GM12864 (cell line): ENCODE measurements around the gene DMRTB1.

Experiments used
- DNase-seq: peaks from one replicate; pipeline ENCODE4 v3.0.0-alpha.2; 2011; ENCODE audit warnings: low read depth
- H3K4me3 ChIP-seq: 2 replicates; pipeline ENCODE4 v1.5.1; 2011; ENCODE audit warnings: mild to moderate bottlenecking, low read depth, low read length, control low read depth
- TF ChIP-seq, protein P1 (sequence below): IDR thresholded peaks from 2 replicates; pipeline ENCODE4 v1.5.1; 2011; ENCODE audit warnings: low read depth, mild to moderate bottlenecking, moderate library complexity, low read length, control low read depth, inconsistent platforms; ENCODE audit errors: missing control alignments

The DMRTB1 gene

DNA sequence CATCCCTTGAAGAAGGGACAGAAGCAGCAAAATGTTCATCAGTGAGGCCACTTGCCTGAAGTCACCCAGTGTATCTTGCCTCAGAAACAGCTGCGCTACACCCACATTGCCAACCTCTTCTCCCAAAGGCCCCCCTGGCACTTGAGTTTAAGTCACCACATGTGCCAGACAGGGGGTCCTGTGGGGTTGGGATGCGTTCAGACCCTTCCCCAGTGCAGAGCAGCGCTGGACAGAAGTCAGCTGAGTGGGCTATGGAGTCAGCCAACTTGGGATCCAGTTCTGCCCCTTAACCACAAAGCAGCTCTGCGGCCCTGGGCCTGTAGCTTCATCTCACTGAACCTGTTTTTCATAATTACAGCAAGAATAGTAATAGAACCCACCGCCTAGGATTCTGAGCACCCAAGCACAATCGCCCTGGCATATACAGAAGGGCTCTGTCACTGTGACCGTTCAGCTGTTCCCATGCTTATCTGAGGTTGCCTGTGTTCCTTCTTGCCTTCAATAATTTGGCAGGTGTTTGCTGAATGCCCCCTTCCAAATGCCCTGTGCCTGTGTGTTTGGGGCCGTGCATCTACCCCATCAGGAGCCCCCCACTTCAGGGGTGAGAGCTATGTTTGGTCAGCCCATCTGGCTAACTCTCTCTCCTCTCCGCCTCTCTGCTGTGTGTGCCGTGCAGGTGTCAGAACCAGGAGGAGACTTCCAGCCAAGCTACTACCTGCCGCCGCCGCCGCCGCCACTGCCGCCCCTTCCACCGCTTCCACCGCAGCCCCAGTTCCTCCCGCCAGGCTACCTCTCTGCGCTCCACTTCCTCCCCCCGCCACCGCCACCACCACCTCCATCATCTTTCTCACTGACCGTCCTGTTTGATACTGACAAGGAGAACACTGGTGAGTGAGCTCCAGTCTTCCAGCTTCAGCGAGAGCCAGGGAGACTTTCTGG is 5.0 kb downstream of the DMRTB1 start:
- TF ChIP-seq, protein P1, sequence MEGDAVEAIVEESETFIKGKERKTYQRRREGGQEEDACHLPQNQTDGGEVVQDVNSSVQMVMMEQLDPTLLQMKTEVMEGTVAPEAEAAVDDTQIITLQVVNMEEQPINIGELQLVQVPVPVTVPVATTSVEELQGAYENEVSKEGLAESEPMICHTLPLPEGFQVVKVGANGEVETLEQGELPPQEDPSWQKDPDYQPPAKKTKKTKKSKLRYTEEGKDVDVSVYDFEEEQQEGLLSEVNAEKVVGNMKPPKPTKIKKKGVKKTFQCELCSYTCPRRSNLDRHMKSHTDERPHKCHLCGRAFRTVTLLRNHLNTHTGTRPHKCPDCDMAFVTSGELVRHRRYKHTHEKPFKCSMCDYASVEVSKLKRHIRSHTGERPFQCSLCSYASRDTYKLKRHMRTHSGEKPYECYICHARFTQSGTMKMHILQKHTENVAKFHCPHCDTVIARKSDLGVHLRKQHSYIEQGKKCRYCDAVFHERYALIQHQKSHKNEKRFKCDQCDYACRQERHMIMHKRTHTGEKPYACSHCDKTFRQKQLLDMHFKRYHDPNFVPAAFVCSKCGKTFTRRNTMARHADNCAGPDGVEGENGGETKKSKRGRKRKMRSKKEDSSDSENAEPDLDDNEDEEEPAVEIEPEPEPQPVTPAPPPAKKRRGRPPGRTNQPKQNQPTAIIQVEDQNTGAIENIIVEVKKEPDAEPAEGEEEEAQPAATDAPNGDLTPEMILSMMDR, result no peak
- no peak for DNase-seq
- H3K4me3 ChIP-seq, result no peak overlapping the region

DNA sequence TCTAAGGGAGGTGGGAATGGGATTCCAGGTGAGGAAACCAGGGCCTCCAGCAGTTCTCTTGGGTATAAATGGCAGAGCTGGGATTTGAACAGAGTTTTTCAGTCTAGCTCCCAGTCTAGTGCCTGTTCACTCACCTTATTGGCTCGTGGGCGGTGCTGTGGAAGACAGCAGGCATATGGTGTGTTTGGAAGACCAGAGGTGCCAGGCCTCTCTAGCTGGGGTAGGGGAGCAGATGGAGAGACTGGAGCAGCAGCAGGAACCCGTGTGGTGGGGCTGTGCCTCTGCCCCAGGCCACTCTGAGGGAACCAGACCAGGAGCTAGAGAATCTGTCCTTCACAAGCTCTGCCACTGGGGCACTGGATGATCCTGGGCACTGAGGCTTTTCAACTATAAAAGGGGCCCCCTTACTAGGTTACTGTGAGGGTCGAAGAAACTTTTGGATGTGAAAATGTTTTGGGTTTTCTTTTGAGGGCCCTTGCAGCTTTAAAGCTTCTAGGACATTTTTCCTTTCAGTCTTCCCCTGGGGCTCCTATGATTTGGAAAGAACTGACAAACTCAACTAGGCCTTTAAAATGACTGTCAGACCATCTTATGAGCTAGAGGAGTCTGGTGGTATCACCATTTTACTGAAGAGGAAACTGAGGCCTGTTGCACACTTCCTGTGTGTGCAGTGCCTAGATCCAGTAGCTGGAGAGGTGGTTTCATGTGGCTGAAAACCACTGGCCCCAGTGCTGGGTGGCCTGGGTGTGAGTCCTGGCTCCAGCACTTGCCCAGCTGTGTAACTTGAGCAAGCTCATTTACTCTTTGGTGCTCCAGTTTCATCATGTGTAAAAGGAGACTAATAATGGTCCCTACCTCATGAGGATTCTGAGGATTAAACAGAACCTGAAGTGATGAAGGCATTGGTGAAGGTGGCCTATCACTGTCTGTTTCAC is 6.1 kb downstream of the DMRTB1 start:
- DNase-seq, result no peak
- TF ChIP-seq, protein P1, result no peak
- H3K4me3 ChIP-seq, result no peak overlapping the region

DNA sequence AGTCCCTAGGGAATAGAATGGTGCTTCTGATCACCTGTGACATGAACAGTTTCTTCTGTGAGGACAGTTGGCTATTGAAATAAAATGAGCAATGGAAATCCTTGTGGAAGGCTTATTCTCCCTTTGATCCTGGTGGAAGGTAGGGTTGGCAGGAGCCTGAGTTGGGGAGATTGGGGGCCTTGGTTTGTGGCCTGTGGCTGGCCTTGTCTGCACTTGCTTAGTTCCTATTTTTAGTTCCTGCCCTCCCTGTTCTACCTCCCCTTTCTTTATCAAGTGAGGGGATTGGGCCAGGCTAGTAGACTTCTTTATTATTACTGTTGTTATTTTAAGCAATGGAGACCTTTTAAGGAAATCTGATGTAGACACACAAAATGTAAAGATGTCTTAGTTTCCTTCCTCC is 8.2 kb downstream of the DMRTB1 start:
- DNase-seq, result no peak
- TF ChIP-seq, protein P1, result no peak
- no peak overlapping the region for H3K4me3 ChIP-seq

DNA sequence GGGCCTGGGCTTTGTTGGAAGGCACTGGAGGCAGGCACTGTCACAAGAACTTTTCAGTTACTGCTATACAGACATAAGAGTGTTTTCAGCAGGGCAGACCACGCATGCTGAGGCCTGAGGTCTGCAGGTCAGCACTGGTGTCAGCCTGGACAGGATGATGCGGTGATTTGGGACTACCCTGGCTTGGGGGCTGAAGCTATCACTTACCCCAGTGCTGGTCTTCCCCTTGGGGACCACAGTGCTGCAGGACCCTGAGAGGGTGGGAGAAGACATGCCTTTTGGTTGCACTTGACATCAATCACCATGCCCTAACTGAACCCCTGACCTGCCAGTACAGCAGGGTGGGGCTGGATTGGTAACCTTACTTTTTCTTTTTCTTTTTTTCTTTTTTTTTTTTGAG is 9.2 kb downstream of the DMRTB1 start:
- TF ChIP-seq, protein P1, result no peak
- no peak for DNase-seq
- no peak overlapping the region for H3K4me3 ChIP-seq

DNA sequence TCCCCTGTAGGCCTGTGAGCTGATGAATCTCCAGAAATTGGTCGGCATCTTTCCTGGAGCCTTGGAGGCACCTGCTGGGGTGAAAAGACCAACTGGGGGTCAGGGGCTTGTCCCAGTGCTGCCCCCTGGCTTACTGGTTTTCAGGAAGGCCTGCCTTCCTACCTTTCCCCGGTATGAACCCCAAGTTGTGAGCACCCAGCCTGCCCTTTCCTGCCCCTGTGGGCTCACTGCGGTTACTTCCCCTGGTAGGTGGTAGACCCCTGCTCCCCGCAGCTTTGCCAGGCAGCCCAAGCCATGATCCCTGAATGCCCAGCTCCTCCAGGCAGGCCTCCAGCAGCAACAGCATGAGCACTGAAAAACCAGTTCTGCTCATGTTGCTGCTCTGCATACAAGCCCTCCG is 10.2 kb downstream of the DMRTB1 start:
- DNase-seq, result no peak
- TF ChIP-seq, protein P1, result no peak
- H3K4me3 ChIP-seq, result no peak overlapping the region

DNA sequence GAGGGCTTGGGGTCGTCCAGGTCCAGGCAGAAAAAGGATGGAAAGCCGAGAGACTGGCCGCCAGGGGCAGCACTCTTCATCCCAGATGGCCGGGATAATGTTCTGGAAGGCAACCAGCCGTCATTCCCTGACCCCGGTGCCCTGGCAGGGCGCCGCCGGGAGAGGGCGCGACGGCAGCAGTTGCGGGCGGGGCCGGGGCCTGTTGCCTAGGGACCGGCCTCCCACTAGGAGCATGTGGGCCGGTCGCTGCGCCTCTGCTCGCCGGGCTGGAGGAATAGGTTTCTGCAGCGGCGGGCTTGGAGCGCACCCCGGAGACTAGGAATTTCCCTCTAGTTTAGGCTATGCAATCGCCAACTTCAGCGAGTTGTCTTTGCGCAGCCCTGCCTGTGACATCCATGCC is 11.0 kb downstream of the DMRTB1 start:
- TF ChIP-seq, protein P1, result no peak
- no peak for DNase-seq
- H3K4me3 ChIP-seq, result no peak overlapping the region
